C4-2B (cell line): Measurements from ENCODE around the gene RPS6KL1.

Experiments used
- H3K27ac ChIP-seq: fragments of 450-650 bp; 2 replicates; pipeline ENCODE4 v1.5.1; 2017
- ZFX ChIP-seq: fragments of 450-650 bp; IDR thresholded peaks from 2 replicates; pipeline ENCODE4 v1.6.1; 2017
- TF ChIP-seq, protein P1 (sequence below): fragments of 450-650 bp; conservative IDR thresholded peaks from 2 replicates; pipeline ENCODE4 v1.5.1; 2017; ENCODE audit warnings: mild to moderate bottlenecking

The RPS6KL1 gene

DNA sequence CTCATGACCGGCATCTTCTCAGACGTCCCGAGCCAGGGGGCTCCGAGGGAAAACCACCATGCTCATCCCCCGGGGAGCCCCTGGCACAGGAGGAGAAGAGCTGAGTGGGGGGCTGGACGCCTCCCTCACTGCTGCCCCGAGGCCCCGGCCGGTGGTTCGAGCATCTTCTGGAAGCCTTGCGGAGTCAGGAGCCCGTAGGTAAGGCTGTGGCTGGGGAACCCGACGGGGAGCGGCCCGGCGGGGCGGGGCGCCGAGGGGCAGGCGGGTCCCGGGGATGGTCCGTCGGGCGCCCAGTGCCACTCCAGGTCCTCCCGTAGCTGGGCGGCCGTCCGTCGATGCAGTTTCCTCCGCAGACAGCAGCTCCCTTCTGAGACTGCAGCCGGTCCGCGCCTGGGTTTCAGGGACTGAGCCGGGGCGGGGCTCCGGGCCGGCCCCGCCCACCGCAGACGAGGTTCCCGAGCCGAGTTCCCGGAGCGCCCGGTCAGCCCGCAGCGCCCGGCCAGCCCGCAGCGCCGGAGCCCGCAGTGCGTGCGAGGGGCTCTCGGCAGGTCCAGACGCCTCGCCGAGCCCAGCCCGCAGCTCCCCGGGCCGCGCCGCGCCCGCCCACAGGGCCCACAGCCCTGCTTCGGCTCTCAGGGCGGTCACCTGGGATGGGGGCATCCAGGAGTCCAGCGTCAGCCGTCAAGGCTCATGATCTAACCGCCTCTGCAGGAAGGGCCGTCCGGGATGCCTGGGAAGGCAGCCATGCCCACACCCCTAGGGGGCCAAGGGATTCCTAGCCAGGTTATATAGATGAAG, 32.4 kb upstream of the RPS6KL1 start, which contains the start of gene PGF:
Gene PGF, minus strand, starts transcription at position 369 of the 798 bp plus-strand sequence. Its CDS starts 355 bp downstream, at position 14.
- no peak within 1 kb of the TSS for H3K27ac ChIP-seq
- TF ChIP-seq, protein P1, sequence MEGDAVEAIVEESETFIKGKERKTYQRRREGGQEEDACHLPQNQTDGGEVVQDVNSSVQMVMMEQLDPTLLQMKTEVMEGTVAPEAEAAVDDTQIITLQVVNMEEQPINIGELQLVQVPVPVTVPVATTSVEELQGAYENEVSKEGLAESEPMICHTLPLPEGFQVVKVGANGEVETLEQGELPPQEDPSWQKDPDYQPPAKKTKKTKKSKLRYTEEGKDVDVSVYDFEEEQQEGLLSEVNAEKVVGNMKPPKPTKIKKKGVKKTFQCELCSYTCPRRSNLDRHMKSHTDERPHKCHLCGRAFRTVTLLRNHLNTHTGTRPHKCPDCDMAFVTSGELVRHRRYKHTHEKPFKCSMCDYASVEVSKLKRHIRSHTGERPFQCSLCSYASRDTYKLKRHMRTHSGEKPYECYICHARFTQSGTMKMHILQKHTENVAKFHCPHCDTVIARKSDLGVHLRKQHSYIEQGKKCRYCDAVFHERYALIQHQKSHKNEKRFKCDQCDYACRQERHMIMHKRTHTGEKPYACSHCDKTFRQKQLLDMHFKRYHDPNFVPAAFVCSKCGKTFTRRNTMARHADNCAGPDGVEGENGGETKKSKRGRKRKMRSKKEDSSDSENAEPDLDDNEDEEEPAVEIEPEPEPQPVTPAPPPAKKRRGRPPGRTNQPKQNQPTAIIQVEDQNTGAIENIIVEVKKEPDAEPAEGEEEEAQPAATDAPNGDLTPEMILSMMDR: no peak
- TF ChIP-seq ZFX: no peak

DNA sequence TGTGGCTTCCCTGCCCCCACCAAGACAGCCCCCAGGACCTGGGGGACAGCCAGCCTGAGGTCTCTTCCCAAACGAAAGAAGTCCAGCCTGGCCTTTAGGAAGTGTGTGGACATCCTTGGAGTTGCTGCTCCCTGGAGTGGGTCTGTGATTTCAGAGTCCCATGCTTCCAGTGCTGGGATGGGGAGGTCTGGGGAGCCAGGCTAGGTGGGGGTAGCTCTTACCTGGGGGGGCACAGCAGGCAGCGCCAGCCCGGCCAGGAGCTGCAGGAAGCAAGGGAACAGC, 31.8 kb upstream of the RPS6KL1 start:
- H3K27ac ChIP-seq: no peak overlapping the region
- TF ChIP-seq ZFX: no peak
- TF ChIP-seq, protein P1: no peak

DNA sequence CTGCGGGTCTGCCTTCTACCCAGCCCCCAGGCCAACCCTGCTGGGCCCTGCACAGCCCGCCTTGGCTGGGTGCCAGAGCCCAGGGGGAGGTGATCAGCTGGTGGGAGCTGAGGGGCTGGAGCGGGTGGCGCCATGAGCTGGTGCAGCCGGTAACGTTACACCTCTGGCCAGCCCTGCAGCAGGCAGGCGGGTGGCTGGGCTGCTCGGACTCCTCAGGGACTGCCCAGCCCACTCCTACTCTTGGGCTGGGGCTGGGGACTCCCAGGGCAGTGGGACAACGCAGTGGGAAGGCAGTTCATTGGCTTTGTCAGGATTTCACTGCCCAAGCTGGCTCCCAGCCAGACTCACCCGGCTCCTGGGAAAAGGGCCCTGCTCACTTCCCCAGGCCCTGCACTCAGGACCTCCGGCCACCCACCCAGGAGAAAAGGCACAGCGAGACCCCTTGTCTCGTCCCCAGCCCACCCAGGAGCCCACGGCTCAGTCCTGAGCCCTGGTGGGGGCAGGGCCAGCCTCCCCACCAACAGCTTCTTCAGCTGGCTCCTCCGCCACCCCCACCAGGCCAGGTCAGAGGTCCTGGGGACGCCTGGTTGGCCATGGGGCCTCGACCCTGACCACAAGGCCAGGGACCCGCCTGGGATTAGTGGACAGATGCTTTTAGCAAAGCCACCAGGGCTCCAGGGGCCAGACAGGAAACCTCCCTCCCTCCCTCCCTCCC, 31.3 kb upstream of the RPS6KL1 start:
- no peak overlapping the region for H3K27ac ChIP-seq
- TF ChIP-seq, protein P1: no peak
- TF ChIP-seq ZFX: no peak

DNA sequence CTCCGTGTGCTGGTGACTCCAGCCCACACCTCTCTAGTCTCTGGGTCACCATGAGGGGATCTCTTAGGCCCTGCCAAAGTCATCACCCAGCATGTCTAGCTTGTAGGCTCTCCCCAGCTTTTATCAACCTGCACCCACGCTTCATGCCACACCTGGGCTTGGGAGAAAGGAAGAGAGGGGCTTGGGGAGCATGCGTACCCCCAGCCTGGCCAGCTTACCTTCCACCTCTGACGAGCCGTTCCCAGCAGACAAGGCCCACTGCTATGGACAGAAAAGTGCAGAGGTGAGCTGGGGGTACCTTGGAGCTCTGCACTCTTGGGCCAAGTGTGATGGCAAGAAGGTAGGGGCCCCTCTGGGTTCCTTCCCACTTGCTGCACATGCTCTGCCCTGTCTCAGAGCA, 30.6 kb upstream of the RPS6KL1 start:
- TF ChIP-seq, protein P1: no peak
- no peak for TF ChIP-seq ZFX
- H3K27ac ChIP-seq: no peak overlapping the region

DNA sequence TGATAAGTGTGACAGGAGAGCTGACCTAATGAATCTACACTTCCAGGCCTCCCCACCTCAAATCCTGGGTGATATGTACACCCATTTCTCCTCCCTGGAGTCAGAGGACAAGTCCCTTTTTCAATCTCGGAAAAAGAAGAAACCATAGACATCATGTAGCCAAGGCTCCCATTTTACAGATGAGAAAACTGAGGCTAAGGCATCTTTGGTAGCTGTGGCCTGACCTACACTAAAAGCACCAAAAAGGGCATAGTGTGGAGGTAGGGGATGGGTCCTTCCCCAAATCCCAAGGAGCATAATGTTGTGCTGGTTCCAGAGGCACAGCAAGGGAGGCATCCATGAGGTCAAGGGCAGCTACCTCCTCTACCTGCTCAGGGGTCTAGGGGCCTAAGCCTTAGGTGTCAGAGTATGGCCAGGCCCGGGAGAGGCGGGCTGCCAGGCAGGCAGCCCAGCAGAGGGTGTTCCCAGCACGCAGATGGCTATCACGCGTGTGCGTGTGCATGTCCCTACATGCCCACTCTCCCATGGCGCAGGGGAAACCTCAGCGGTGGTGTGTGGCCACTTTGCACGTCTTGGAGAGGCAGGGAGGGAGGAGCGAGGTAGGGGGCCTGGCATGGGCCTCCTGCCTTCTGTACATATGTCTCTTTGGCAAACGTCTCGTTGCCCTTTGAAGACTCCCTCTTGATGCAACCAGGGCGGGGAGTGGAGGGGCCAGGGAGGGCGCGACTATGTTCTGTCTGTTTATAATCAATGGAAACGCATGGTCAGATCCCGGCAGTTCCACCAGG, 29.8 kb upstream of the RPS6KL1 start:
- TF ChIP-seq, protein P1: no peak
- no peak for TF ChIP-seq ZFX
- H3K27ac ChIP-seq: no peak overlapping the region

DNA sequence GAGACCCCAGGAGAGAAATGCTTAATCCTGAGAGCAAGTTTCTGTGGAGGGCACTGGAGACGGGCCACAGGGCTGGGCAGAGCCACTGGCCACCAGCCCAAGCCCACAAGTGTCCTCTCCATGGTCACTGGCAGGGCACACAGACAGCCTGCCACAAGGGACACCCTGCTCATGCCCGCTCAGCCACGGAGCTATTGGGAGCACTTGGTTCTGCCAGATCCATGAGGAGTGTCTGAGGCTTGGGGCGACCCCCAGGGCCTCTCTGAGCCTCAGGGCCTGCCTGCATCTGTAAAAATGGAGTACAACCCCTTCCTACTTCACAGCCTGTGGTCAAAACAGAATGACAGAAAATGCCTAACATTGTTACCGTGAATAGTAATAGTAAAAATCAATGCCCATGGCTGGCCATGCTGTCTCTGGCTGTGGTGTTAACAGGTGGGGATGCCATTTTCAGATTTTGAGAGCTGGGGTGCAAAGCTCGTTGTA, 29.2 kb upstream of the RPS6KL1 start:
- no peak overlapping the region for H3K27ac ChIP-seq
- TF ChIP-seq, protein P1: no peak
- no peak for TF ChIP-seq ZFX
